SKM-1 (cell line): ENCODE results near the gene MYOD1.

ENCODE experiments used
- DNase-seq: peaks from one replicate; lab custom pipeline; 2025; ENCODE audit not compliant: unreplicated experiment; lab: John Stamatoyannopoulos, UW

The MYOD1 gene

GRCh38 chr11:17769218-17769617, 49.8 kb downstream of the MYOD1 start:
- no peak for DNase-seq

- DNase-seq, result no peak
These were observed 50.8 kb downstream of the MYOD1 start for GRCh38 chr11:17770048-17770652.

GRCh38 chr11:17770917-17771316, 51.5 kb downstream of the MYOD1 start:
- no peak for DNase-seq

DNA sequence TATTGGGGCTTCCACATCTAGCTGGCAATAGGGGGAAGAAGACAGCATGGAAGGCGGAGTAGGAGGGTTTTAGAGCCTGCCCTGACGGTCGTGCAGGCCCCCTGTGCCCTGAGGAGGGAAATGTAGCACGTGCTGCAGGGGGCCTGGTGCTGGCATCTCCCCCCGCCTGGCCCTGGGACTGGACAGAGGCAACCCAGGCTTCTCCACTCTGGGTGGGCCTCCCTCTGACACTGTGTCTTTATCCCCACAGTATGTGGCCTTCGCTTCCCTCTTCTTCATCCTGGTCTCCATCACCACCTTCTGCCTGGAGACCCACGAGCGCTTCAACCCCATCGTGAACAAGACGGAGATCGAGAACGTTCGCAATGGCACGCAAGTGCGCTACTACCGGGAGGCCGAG, 52.0 kb downstream of the MYOD1 start:
- DNase-seq, result no peak
